Endodermal cell (in vitro differentiated cells): ENCODE results near the gene HEBP1. TPM values are rescaled to one million over a fixed set of nuclear protein-coding genes. Genes with fewer than 3 reads are reported as not detected.

Experiments used
- DNase-seq: peaks from one replicate; pipeline ENCODE4 v3.0.0-alpha.2; 2017
- H3K27ac ChIP-seq: 2 replicates; pipeline ENCODE4 v1.5.1; 2013; ENCODE audit warnings: mild to moderate bottlenecking, low read depth, low read length, moderate library complexity
- H3K27me3 ChIP-seq: 2 replicates; pipeline ENCODE4 v1.6.1; 2013; ENCODE audit warnings: mild to moderate bottlenecking, low read length, moderate library complexity; ENCODE audit not compliant: insufficient read depth, control insufficient read depth, poor library complexity, severe bottlenecking
- H3K36me3 ChIP-seq: 2 replicates; pipeline ENCODE4 v1.7.0; 2013; ENCODE audit warnings: mild to moderate bottlenecking, low read length, moderate library complexity; ENCODE audit not compliant: control insufficient read depth, insufficient read depth
- H3K4me1 ChIP-seq: one replicate; pipeline ENCODE4 v1.7.0; 2013; ENCODE audit warnings: low read length; ENCODE audit not compliant: control insufficient read depth, insufficient read depth
- H3K4me3 ChIP-seq: 2 replicates; pipeline ENCODE4 v1.5.1; 2013; ENCODE audit warnings: mild to moderate bottlenecking, low read length, moderate library complexity
- H3K9ac ChIP-seq: 2 replicates; pipeline ENCODE4 v1.6.1; 2013; ENCODE audit warnings: mild to moderate bottlenecking, low read length, moderate library complexity; ENCODE audit not compliant: poor library complexity, severe bottlenecking; ENCODE audit errors: extremely low read depth
- H3K9me3 ChIP-seq: 2 replicates; pipeline ENCODE4 v1.6.1; 2013; ENCODE audit warnings: mild to moderate bottlenecking, low read length, moderate library complexity; ENCODE audit not compliant: control insufficient read depth
- H3K27ac Mint-ChIP-seq: 2 replicates; pipeline ENCODE4 v1.8.0; 2020; ENCODE audit warnings: mixed read lengths
- H3K27me3 Mint-ChIP-seq: 2 replicates; pipeline ENCODE4 v1.8.0; 2021; ENCODE audit warnings: mild to moderate bottlenecking, mixed read lengths; ENCODE audit not compliant: insufficient read depth
- H3K36me3 Mint-ChIP-seq: 2 replicates; pipeline ENCODE4 v1.8.0; 2020; ENCODE audit warnings: low read depth, mixed read lengths
- H3K4me1 Mint-ChIP-seq: 2 replicates; pipeline ENCODE4 v1.8.0; 2020; ENCODE audit warnings: mixed read lengths
- H3K4me3 Mint-ChIP-seq: 2 replicates; pipeline ENCODE4 v1.8.0; 2020; ENCODE audit warnings: mild to moderate bottlenecking, moderate library complexity, mixed read lengths
- H3K9me3 Mint-ChIP-seq: 2 replicates; pipeline ENCODE4 v1.8.0; 2020; ENCODE audit warnings: mild to moderate bottlenecking, mixed read lengths
- WGBS, 2 experiments: methylation state at CpG; one replicate each; pipeline versions ENCODE4 v1.1.5 to v1.1.7; 2013; ENCODE audit warnings: missing lambda C conversion rate in 2 of 2, mixed read lengths in 1 of 2; ENCODE audit not compliant: insufficient coverage in 1 of 2, insufficient read length in 1 of 2; 5-methylcytosine and 5-hydroxymethylcytosine counted together
- total RNA-seq, 2 donors: library from RNA; stranded (reverse); fragmentation: NEBNext Ultra II Directional in 1 of 2; extraction: Animal tissue kit (Norgen Biotek cat#: 25700) in 1 of 2; gene quantifications; 2 replicates in 1 of 2; 3 replicates in 1 of 2; pipeline ENCODE4 v1.2.1, GENCODE V29; 2021
- TF ChIP-seq, protein P1 (sequence below): fragments of 200-600 bp; sonication (generic); conservative IDR thresholded peaks from 2 replicates; pipeline ENCODE4 v1.5.0; 2021; ENCODE audit warnings: antibody characterized with exemption, mild to moderate bottlenecking

HEBP1 gene
- total RNA-seq, 2 donors from 2014 or later: 27.4 to 29.1 TPM

DNA sequence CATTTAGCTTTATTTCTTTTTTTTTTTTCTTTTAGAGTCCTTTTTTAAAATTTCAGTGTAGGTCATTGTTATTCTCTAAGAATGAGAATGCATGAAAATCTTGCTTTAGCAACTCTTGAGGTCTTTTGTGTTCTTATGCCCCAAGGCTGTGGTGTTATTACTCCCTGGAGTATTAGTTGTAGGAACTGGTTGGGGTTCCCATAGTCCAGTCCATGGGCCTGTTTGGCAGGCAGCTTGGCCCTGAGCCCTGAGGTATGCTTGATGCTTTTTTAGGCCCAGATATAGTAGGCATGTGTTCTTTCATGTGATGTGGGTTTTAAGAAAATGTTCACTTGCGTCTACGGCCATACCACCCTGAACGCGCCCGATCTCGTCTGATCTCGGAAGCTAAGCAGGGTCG, 45.8 kb upstream of the HEBP1 start:
- no peak for DNase-seq
- H3K27me3 Mint-ChIP-seq: peaks cover 35% of the 10 kb centered on the region

DNA sequence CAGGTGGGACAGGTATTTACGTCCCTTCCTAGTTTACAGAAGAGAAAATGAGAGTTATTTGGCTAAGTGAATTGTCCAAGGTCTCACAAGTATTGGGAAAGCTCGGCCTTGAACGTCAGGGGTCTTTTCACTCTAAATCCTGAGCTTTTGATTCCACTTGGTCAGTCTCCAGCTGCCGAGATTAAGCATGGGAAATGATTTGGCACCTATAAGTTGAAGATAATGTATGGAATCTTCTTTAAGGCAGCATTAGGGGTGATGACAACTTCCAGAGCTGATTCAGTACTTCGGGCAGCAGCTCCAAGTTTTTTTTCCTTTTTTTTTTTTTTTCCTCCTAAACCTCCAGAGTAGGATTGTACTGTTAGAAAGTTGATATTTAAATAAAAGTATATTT, 44.8 kb upstream of the HEBP1 start:
- no peaks in the 10 kb centered on the region for H3K4me1 ChIP-seq
- H3K36me3 ChIP-seq: no peaks in the 10 kb centered on the region
- Mint-ChIP-seq H3K4me3 (peak overlapping the region; percentile 67), H3K27ac (no peak overlapping the region), H3K27me3 (peaks cover 37% of the 10 kb centered on the region), H3K4me1 (peaks cover 19% of the 10 kb centered on the region), H3K36me3 (peaks cover 5% of the 10 kb centered on the region), H3K9me3 (peaks cover 8% of the 10 kb centered on the region)
- peaks cover 16% of the 10 kb centered on the region for H3K27me3 ChIP-seq
- DNase-seq: no peak
- no peak overlapping the region for H3K27ac ChIP-seq
- 14 to 22% methylated on average over 3 to 5 of the region's 5 CpGs for WGBS, 2 experiments
- peak overlapping the region; percentile 77 for H3K4me3 ChIP-seq
- TF ChIP-seq, protein P1, sequence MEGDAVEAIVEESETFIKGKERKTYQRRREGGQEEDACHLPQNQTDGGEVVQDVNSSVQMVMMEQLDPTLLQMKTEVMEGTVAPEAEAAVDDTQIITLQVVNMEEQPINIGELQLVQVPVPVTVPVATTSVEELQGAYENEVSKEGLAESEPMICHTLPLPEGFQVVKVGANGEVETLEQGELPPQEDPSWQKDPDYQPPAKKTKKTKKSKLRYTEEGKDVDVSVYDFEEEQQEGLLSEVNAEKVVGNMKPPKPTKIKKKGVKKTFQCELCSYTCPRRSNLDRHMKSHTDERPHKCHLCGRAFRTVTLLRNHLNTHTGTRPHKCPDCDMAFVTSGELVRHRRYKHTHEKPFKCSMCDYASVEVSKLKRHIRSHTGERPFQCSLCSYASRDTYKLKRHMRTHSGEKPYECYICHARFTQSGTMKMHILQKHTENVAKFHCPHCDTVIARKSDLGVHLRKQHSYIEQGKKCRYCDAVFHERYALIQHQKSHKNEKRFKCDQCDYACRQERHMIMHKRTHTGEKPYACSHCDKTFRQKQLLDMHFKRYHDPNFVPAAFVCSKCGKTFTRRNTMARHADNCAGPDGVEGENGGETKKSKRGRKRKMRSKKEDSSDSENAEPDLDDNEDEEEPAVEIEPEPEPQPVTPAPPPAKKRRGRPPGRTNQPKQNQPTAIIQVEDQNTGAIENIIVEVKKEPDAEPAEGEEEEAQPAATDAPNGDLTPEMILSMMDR: no peak
- H3K9ac ChIP-seq: no peak overlapping the region
- peaks cover 17% of the 10 kb centered on the region for H3K9me3 ChIP-seq

More for the DNA sequence above, 45.8 kb upstream of the HEBP1 start:
- Histone ChIP-seq H3K27me3 (peaks cover 13% of the 10 kb centered on the region), H3K4me1 (no peaks in the 10 kb centered on the region), H3K4me3 (no peak overlapping the region), H3K27ac (no peak overlapping the region), H3K36me3 (no peaks in the 10 kb centered on the region), H3K9me3 (peaks cover 18% of the 10 kb centered on the region), H3K9ac (no peak overlapping the region)
- 98% methylated on average over 7 of the region's 8 CpGs for WGBS, 2 experiments
- TF ChIP-seq, protein P1: no peak
- Mint-ChIP-seq H3K4me1 (peaks cover 22% of the 10 kb centered on the region), H3K27ac (no peak overlapping the region), H3K4me3 (peak overlapping the region; percentile 67), H3K9me3 (peaks cover 8% of the 10 kb centered on the region), H3K36me3 (peaks cover 5% of the 10 kb centered on the region)

DNA sequence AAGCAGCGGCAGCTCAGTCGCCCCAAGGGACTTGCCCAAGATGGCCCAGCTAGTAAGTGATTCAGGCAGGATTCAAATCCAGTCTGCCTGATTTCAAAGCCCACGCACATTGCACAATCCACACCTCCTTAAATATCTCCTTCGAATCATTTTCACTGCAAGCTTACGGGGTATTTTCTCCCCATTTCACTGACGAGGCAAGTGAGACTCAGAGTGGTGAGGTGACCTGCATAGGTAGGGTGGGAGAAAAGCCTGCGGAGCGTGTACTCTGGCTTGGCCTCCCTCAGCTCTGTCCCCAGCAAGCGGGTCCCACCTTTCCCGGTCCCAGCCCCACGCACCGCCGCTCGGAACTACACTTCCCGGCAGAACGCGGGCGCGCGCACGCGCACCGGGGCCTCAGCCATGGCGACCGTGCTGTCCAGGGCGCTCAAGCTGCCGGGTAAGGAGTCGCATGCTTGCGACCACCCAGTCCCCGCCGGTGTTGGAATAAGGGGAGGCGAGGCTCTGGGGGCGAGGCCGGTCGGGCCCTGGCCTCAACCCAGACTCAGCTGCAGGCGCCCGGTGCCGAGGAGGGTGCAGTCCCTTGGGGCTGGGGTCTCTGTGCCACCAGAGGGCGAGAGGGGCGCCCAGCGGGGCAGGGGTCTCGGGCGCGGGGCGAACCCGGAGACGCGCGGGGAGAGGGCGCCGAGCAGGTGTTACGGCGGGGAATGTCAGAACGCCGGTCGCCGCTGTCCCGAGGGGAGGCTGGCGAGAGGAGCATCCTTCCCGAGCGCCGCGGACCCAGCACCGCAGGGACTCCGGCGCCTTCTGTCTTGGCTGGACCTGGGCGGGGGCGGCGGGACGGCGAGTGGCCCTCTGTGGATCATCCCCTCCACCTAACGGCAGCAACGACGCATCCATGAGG, 44.2 kb upstream of the HEBP1 start, which contains the start of gene FAM234B:
Gene FAM234B (plus strand): TSS at position 380 of the 904 bp plus-strand sequence. CDS start 23 bp downstream, at position 403.
- peaks cover 16% of the 10 kb centered on the region for H3K27me3 ChIP-seq
- H3K9ac ChIP-seq: peak within 1 kb of the TSS; percentile 50
- H3K36me3 Mint-ChIP-seq: peaks cover 5% of the 10 kb centered on the region
- H3K4me1 Mint-ChIP-seq: peaks cover 15% of the 10 kb centered on the region
- H3K4me1 ChIP-seq: no peaks in the 10 kb centered on the region
- DNase-seq: peak; percentile 95
- peaks cover 11% of the 10 kb centered on the region for H3K9me3 ChIP-seq
- WGBS, 2 experiments: 6 to 11% methylated on average over 27 to 74 of the region's 74 CpGs
- H3K4me3 Mint-ChIP-seq: peak within 1 kb of the TSS; percentile 67
- H3K4me3 ChIP-seq: peak within 1 kb of the TSS; percentile 77
- H3K27me3 Mint-ChIP-seq: peaks cover 37% of the 10 kb centered on the region
- peaks cover 8% of the 10 kb centered on the region for H3K9me3 Mint-ChIP-seq
- H3K36me3 ChIP-seq: no peaks in the 10 kb centered on the region
- TF ChIP-seq, protein P1: peak; percentile 78
- H3K27ac Mint-ChIP-seq: no peak within 1 kb of the TSS
- H3K27ac ChIP-seq: no peak within 1 kb of the TSS
